GM23248 (cell line): ENCODE data around the gene GOLGA7B. TPM values are rescaled to one million over a fixed set of nuclear protein-coding genes. Genes with fewer than 3 reads are reported as not detected.
"Not testable (repeated sequence)": the region's sequence is repeated elsewhere in the genome, so short reads cannot be mapped to it uniquely, and the experiment has no call there.

Experiments
- DNase-seq: peaks from one replicate; pipeline ENCODE4 v3.0.0-alpha.2; 2015
- H2AFZ ChIP-seq: fragments of 200-600 bp; sonication (generic); 2 replicates; pipeline ENCODE4 v1.6.1; 2016; ENCODE audit warnings: antibody characterized with exemption
- H3F3A ChIP-seq: fragments of 200-600 bp; sonication (generic); 2 replicates; pipeline ENCODE4 v1.6.1; 2016; ENCODE audit warnings: mild to moderate bottlenecking, antibody characterized with exemption, mixed run types; ENCODE audit not compliant: insufficient read depth
- H3K27ac ChIP-seq: fragments of 200-600 bp; sonication (generic); 2 replicates; pipeline ENCODE4 v1.5.1; 2016; ENCODE audit warnings: mild to moderate bottlenecking
- H3K27me3 ChIP-seq: fragments of 200-600 bp; sonication (generic); replicated peaks from 2 replicates; pipeline ENCODE4 v1.6.1; 2016; ENCODE audit warnings: mild to moderate bottlenecking; ENCODE audit not compliant: insufficient read depth
- H3K36me3 ChIP-seq: fragments of 200-600 bp; sonication (generic); 2 replicates; pipeline ENCODE4 v1.6.1; 2016; ENCODE audit warnings: low read depth, mild to moderate bottlenecking
- H3K4me1 ChIP-seq: fragments of 200-600 bp; sonication (generic); 2 replicates; pipeline ENCODE4 v1.6.1; 2016; ENCODE audit warnings: mild to moderate bottlenecking; ENCODE audit not compliant: insufficient read depth
- H3K4me2 ChIP-seq: fragments of 200-600 bp; sonication (generic); one replicate; pipeline ENCODE4 v1.6.1; 2016; ENCODE audit warnings: mild to moderate bottlenecking; ENCODE audit not compliant: unreplicated experiment
- H3K4me3 ChIP-seq: fragments of 200-600 bp; sonication (generic); 2 replicates; pipeline ENCODE4 v1.5.1; 2016; ENCODE audit warnings: mild to moderate bottlenecking
- H3K79me2 ChIP-seq: fragments of 200-600 bp; sonication (generic); 2 replicates; pipeline ENCODE4 v1.6.1; 2016; ENCODE audit warnings: mild to moderate bottlenecking; ENCODE audit not compliant: insufficient read depth
- H3K9ac ChIP-seq: fragments of 200-600 bp; sonication (generic); 2 replicates; pipeline ENCODE4 v1.6.1; 2016; ENCODE audit warnings: mild to moderate bottlenecking
- H3K9me2 ChIP-seq: fragments of 200-600 bp; sonication (generic); 2 replicates; pipeline ENCODE4 v1.6.1; 2016; ENCODE audit warnings: mixed run types, mild to moderate bottlenecking, moderate library complexity; ENCODE audit not compliant: insufficient read depth
- H3K9me3 ChIP-seq: fragments of 200-600 bp; sonication (generic); one replicate; pipeline ENCODE4 v1.6.1; 2017; ENCODE audit warnings: low read depth
- H4K20me1 ChIP-seq: fragments of 200-600 bp; sonication (generic); 2 replicates; pipeline ENCODE4 v1.6.0; 2016; ENCODE audit not compliant: insufficient read depth
- EZH2 ChIP-seq: fragments of 200-600 bp; sonication (generic); IDR thresholded peaks from 2 replicates; pipeline ENCODE4 v1.6.1; 2018; ENCODE audit warnings: antibody characterized with exemption, mild to moderate bottlenecking; ENCODE audit not compliant: insufficient read depth, poor library complexity, severe bottlenecking
- EZH2phosphoT487 ChIP-seq: fragments of 200-600 bp; sonication (generic); IDR thresholded peaks from 2 replicates; pipeline ENCODE4 v1.6.1; 2018; ENCODE audit warnings: antibody characterized with exemption, moderate library complexity, mild to moderate bottlenecking, low read depth; ENCODE audit not compliant: insufficient read depth
- WGBS, 2 experiments: methylation state at CpG; one replicate each; pipeline ENCODE4 v1.1.6; 2015 to 2017; ENCODE audit warnings: low lambda C conversion rate in 2 of 2, low coverage in 1 of 2; ENCODE audit errors: missing lambda C conversion rate in 2 of 2; 5-methylcytosine and 5-hydroxymethylcytosine counted together
- in situ Hi-C: fragments of 300-500 bp; cut with MboI; formaldehyde crosslinking; loops from 2 replicates; pipeline ENCODE4 v1.15.0; 2020
- polyA plus RNA-seq: library from polyadenylated mRNA; unstranded; fragments of >200 nt; fragmentation: Nextera tagmentation; extraction: Ambion mirVana; gene quantifications from 2 replicates; pipeline ENCODE4 v1.2.1, GENCODE V29; 2016
- total RNA-seq: library from RNA; depleted of rRNA; stranded (reverse); fragments of >200 nt; shearing (Covaris generic); gene quantifications from 2 replicates; pipeline ENCODE4 v1.2.3, GENCODE V29; 2014

GOLGA7B gene
- total and polyA plus RNA-seq, 2 experiments from 2014 or later: not detected

DNA sequence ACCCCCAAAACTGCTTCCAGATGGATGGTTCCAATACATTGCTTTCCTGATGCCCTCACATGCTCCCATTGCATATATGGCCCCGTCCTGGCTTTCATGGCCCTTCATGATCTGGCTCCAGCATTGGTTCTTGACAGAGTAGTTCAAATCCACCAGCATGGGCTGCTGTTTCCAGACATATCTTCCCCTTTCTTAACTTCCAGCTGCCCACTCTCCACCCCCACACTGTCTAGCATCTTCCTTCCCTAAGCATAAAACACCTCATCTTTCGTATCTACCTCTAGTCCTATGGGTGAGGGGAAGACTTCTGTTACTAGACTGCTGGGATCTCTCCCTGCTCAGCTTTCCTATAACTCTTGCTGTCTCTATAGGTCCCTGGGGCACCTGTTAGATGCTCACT is 13.2 kb upstream of the GOLGA7B start:
- Histone ChIP-seq H3K4me3 (no peak overlapping the region), H3K79me2 (no peaks in the 10 kb centered on the region), H3K4me2 (no peak overlapping the region), H3K36me3 (no peaks in the 10 kb centered on the region), H2AFZ (no peak overlapping the region), H3K9me2 (no peaks in the 10 kb centered on the region), H4K20me1 (no peaks in the 10 kb centered on the region), H3K4me1 (peaks cover 11% of the 10 kb centered on the region), H3K27ac (no peak overlapping the region), H3K9ac (no peak overlapping the region), H3K9me3 (no peaks in the 10 kb centered on the region), H3F3A (no peaks in the 10 kb centered on the region; the same call in 1 of the 2 replicates), H3K27me3 (peaks cover 30% of the 10 kb centered on the region)
- WGBS, 2 experiments: 49 to 57% methylated on average over 2 of the region's 2 CpGs
- in situ Hi-C loops: no loop called here
- no peak for DNase-seq
- TF ChIP-seq EZH2phosphoT487: no peak
- no peak for TF ChIP-seq EZH2

GRCh38 chr10:97838091-97838490 is 11.6 kb upstream of the GOLGA7B start:
- no peak for DNase-seq
- no peak overlapping the region for H2AFZ ChIP-seq
- H3K9me2 ChIP-seq: no peaks in the 10 kb centered on the region
- no peaks in the 10 kb centered on the region for H4K20me1 ChIP-seq
- no peaks in the 10 kb centered on the region for H3K79me2 ChIP-seq
- H3F3A ChIP-seq: no peaks in the 10 kb centered on the region; the same call in 1 of the 2 replicates
- TF ChIP-seq EZH2: no peak
- no peak for TF ChIP-seq EZH2phosphoT487
- no peak overlapping the region for H3K4me3 ChIP-seq
- peaks cover 18% of the 10 kb centered on the region for H3K27me3 ChIP-seq
- peaks cover 11% of the 10 kb centered on the region for H3K4me1 ChIP-seq
- H3K36me3 ChIP-seq: no peaks in the 10 kb centered on the region
- no peak overlapping the region for H3K4me2 ChIP-seq
- in situ Hi-C loops: no loop called here
- no peak overlapping the region for H3K27ac ChIP-seq
- H3K9ac ChIP-seq: no peak overlapping the region
- 80 to 85% methylated on average over 3 of the region's 3 CpGs for WGBS, 2 experiments
- no peaks in the 10 kb centered on the region for H3K9me3 ChIP-seq

GRCh38 chr10:97841166-97841565 is 8.5 kb upstream of the GOLGA7B start:
- DNase-seq, H3K79me2 ChIP-seq, H3F3A ChIP-seq, H3K36me3 ChIP-seq, H3K9me3 ChIP-seq, H3K27me3 ChIP-seq, H3K9ac ChIP-seq, in situ Hi-C loops, H3K4me3 ChIP-seq, H3K27ac ChIP-seq, H2AFZ ChIP-seq, H3K9me2 ChIP-seq, H3K4me2 ChIP-seq, H4K20me1 ChIP-seq: not testable (repeated sequence)
- WGBS, 2 experiments: 85 to 96% methylated on average over 14 to 22 of the region's 22 CpGs
- H3K4me1 ChIP-seq: peaks cover 11% of the 10 kb centered on the region

DNA sequence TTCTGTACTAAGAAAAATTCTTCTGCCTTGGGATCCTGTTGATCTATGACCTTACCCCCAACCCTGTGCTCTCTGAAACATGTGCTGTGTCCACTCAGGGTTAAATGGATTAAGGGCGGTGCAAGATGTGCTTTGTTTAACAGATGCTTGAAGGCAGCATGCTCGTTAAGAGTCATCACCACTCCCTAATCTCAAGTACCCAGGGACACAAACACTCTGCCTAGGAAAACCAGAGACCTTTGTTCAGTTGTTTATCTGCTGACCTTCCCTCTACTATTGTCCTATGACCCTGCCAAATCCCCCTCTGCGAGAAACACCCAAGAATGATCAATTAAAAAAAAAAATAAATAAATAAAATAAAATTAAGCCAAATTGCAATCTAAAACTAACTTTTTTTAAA is 7.5 kb upstream of the GOLGA7B start:
- H3K9ac ChIP-seq, DNase-seq, H3F3A ChIP-seq, H3K27me3 ChIP-seq, H3K27ac ChIP-seq, H2AFZ ChIP-seq, H3K9me3 ChIP-seq, H3K4me2 ChIP-seq, H4K20me1 ChIP-seq, H3K4me3 ChIP-seq, H3K79me2 ChIP-seq, in situ Hi-C loops, H3K9me2 ChIP-seq, H3K36me3 ChIP-seq: not testable (repeated sequence)
- H3K4me1 ChIP-seq: peaks cover 11% of the 10 kb centered on the region
- 43 to 49% methylated on average over 2 to 3 of the region's 3 CpGs for WGBS, 2 experiments

DNA sequence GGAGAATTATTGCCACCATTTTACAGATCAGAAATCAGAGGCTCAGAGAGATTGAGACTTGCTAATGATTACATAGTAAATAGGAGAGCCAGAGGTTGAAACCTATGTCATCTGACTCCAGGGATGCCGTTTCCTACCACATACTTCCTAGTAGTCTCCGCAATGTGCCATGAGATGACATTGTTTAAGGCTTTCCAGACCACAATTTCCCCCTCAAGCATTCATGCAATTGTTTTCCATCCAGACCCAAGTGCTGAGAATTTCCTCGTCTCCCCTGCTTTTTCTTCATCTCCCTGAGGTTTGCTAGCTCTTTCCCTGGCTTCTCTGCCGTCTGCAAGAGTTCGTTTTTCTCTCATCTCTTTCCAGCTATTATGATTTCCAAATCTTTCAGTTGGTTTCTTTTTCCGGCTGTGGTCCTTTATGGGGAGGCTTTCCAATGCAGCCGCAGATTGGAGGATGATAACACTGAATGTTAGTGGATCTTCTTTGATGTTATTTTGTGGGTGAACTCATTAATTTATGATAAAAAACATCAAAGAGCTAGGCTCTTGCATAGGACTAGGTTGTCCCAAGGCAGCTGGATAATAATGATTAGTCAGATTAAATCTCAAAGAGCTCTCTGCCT is 6.9 kb upstream of the GOLGA7B start:
- H3K9ac ChIP-seq: no peak overlapping the region
- no peaks in the 10 kb centered on the region for H3K9me2 ChIP-seq
- TF ChIP-seq EZH2 (no peak), EZH2phosphoT487 (no peak)
- H2AFZ ChIP-seq: no peak overlapping the region
- no peaks in the 10 kb centered on the region for H4K20me1 ChIP-seq
- DNase-seq: no peak
- H3K27me3 ChIP-seq: peaks cover 4% of the 10 kb centered on the region
- H3K4me1 ChIP-seq: peaks cover 11% of the 10 kb centered on the region
- H3K9me3 ChIP-seq: no peaks in the 10 kb centered on the region
- H3K27ac ChIP-seq: no peak overlapping the region
- no peak overlapping the region for H3K4me2 ChIP-seq
- no peaks in the 10 kb centered on the region for H3K36me3 ChIP-seq
- in situ Hi-C loops: no loop called here
- WGBS, 2 experiments: 49 to 58% methylated on average over 7 of the region's 7 CpGs
- no peaks in the 10 kb centered on the region for H3K79me2 ChIP-seq
- no peaks in the 10 kb centered on the region; the same call in 1 of the 2 replicates for H3F3A ChIP-seq
- H3K4me3 ChIP-seq: no peak overlapping the region
